ENCODE measurements around the gene QRFP.

DNA sequence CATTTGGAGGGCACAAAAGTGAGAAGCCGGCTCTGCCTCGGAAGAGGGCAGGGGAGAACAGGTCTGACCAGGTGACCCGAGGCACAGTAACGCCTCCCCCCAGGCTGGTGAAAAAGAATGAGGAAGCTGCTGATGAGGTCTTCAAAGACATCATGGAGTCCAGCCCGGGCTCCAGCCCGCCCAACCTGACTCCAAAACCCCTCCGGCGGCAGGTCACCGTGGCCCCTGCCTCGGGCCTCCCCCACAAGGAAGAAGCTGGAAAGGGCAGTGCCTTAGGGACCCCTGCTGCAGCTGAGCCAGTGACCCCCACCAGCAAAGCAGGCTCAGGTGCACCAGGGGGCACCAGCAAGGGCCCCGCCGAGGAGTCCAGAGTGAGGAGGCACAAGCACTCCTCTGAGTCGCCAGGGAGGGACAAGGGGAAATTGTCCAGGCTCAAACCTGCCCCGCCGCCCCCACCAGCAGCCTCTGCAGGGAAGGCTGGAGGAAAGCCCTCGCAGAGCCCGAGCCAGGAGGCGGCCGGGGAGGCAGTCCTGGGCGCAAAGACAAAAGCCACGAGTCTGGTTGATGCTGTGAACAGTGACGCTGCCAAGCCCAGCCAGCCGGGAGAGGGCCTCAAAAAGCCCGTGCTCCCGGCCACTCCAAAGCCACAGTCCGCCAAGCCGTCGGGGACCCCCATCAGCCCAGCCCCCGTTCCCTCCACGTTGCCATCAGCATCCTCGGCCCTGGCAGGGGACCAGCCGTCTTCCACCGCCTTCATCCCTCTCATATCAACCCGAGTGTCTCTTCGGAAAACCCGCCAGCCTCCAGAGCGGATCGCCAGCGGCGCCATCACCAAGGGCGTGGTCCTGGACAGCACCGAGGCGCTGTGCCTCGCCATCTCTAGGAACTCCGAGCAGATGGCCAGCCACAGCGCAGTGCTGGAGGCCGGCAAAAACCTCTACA, 11.8 kb downstream of the QRFP start:
- no peak for TF ChIP-seq CTCF (IDR thresholded peaks at IDR 0.05; ENCODE audit: low read depth, low read length)
- TF ChIP-seq EZH2phosphoT487 (IDR thresholded peaks at IDR 0.05; ENCODE audit: low read depth), result no peak
